ENCODE data around the gene CCDC107.

CCDC107 gene

DNA sequence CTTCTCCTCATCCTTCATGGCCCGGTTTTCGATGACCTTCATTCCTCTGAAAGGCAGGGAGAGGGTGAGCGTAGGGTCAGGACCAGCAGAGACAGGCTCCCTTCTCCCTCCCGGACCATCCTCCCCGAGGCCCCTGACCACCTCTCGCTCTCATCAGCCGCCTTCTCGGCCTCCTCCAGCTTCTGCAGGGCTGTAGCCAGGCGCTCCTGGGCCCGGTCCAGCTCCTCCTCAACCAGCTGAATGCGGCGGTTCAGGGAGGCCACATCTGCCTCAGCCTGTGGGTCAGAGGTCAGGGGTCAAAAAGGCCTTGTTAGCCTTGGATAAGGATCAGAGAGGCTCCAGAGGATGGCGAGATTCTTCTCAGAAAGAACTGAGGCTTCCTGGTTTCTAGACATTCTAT, 27.4 kb downstream of the CCDC107 start:
- no peaks in the 10 kb centered on the region for H3K9me2 ChIP-seq (ENCODE audit: low read depth, low read length)

DNA sequence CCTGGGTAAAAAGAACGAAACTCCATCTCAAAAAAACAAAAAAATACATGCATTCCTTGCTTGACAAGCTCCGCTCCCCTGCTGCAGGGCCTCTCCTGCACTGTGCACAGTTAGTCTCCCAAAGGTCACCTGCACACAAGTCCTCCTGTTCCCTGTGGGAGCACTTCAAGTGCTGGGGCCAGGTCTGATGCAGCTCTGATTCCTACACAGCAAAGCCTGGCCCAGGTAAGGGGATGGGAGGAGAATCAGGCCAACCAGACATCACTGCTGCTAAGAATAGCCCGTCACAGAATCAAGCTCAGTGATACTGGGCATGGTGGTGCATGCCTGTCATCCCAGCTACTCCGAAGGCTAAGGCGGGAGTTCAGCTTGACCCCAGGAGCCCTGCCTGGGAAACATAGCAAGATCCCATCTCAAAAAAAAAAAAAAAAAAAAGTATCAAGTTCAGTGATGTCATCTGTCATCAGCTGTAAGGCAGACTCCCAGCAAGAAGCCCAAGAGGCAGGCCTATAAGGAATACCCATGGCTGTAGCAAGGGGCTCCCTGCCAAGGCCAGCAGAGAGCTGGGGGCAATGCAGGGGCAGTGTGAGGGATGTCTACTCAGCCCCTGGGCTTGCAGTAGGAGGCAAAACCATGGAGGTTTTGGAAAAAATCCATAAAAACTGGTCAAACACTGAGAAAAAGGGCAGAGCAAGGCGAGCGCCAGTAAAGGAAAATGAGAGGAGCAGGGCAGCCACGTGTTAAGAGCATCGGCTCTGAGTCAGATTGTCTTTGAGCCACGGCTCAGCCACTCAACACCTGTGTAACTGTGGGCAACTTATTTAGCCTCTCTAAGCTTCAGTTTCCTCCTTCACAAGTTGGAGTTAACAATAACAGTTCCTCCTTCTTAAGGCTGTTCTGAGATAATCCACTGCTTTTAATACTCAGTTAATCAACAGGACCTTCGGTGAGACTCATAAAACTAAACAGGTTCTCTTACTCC, 28.4 kb downstream of the CCDC107 start:
- Histone ChIP-seq H4K20me1 (ENCODE audit: insufficient read depth, low read length) (no peaks in the 10 kb centered on the region), H3K79me2 (ENCODE audit: insufficient read depth, low read length) (no peaks in the 10 kb centered on the region), H3K4me2 (ENCODE audit: low read length) (peak overlapping the region; percentile 19; the same call in 1 of the 2 replicates), H3K27me3 (ENCODE audit: insufficient read depth, low read length) (no peaks in the 10 kb centered on the region; the same call in 1 of the 2 replicates), H3K4me1 (ENCODE audit: insufficient read depth, low read length, severe bottlenecking) (peaks cover 37% of the 10 kb centered on the region), H2AFZ (ENCODE audit: low read length) (no peak overlapping the region), H3K9ac (ENCODE audit: low read length) (no peak overlapping the region), H3K9me3 (ENCODE audit: low read length) (no peaks in the 10 kb centered on the region), H3K9me2 (ENCODE audit: low read depth, low read length) (no peaks in the 10 kb centered on the region), H3F3A (ENCODE audit: insufficient read depth, low read length) (no peaks in the 10 kb centered on the region), H3K4me3 (ENCODE audit: low read depth, low read length, poor library complexity, severe bottlenecking) (no peak overlapping the region), H3K27ac (ENCODE audit: low read depth, low read length, poor library complexity, severe bottlenecking) (no peak overlapping the region), H3K36me3 (ENCODE audit: insufficient read depth, low read length) (no peaks in the 10 kb centered on the region)
- no peak for TF ChIP-seq EZH2 (IDR thresholded peaks at IDR 0.05; ENCODE audit: borderline replicate concordance, low read length)
- TF ChIP-seq, protein P1, sequence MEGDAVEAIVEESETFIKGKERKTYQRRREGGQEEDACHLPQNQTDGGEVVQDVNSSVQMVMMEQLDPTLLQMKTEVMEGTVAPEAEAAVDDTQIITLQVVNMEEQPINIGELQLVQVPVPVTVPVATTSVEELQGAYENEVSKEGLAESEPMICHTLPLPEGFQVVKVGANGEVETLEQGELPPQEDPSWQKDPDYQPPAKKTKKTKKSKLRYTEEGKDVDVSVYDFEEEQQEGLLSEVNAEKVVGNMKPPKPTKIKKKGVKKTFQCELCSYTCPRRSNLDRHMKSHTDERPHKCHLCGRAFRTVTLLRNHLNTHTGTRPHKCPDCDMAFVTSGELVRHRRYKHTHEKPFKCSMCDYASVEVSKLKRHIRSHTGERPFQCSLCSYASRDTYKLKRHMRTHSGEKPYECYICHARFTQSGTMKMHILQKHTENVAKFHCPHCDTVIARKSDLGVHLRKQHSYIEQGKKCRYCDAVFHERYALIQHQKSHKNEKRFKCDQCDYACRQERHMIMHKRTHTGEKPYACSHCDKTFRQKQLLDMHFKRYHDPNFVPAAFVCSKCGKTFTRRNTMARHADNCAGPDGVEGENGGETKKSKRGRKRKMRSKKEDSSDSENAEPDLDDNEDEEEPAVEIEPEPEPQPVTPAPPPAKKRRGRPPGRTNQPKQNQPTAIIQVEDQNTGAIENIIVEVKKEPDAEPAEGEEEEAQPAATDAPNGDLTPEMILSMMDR (IDR thresholded peaks at IDR 0.05; ENCODE audit: low read length), result no peak

More for the DNA sequence above, 27.4 kb downstream of the CCDC107 start:
- Histone ChIP-seq H3K4me1 (ENCODE audit: insufficient read depth, low read length, severe bottlenecking) (peaks cover 34% of the 10 kb centered on the region), H3K27ac (ENCODE audit: low read depth, low read length, poor library complexity, severe bottlenecking) (no peak overlapping the region), H3K9ac (ENCODE audit: low read length) (no peak overlapping the region), H2AFZ (ENCODE audit: low read length) (no peak overlapping the region), H3K4me3 (ENCODE audit: low read depth, low read length, poor library complexity, severe bottlenecking) (no peak overlapping the region), H3K27me3 (ENCODE audit: insufficient read depth, low read length) (no peaks in the 10 kb centered on the region; the same call in 1 of the 2 replicates), H3K4me2 (ENCODE audit: low read length) (no peak overlapping the region), H3K79me2 (ENCODE audit: insufficient read depth, low read length) (no peaks in the 10 kb centered on the region), H3K36me3 (ENCODE audit: insufficient read depth, low read length) (no peaks in the 10 kb centered on the region), H3K9me3 (ENCODE audit: low read length) (no peaks in the 10 kb centered on the region), H3F3A (ENCODE audit: insufficient read depth, low read length) (no peaks in the 10 kb centered on the region), H4K20me1 (ENCODE audit: insufficient read depth, low read length) (no peaks in the 10 kb centered on the region)
- no peak for TF ChIP-seq EZH2 (IDR thresholded peaks at IDR 0.05; ENCODE audit: borderline replicate concordance, low read length)
- TF ChIP-seq, protein P1 (IDR thresholded peaks at IDR 0.05; ENCODE audit: low read length), result no peak

GRCh38 chr9:35687306-35687705, 29.2 kb downstream of the CCDC107 start:
- Histone ChIP-seq H3K4me2 (ENCODE audit: low read length) (no peak overlapping the region; the same call in 1 of the 2 replicates), H3K4me1 (ENCODE audit: insufficient read depth, low read length, severe bottlenecking) (peaks cover 37% of the 10 kb centered on the region), H3F3A (ENCODE audit: insufficient read depth, low read length) (0 out of 2 replicates have a peak, but pooled peaks cover under 1% of the 10 kb centered on the region), H3K4me3 (ENCODE audit: low read depth, low read length, poor library complexity, severe bottlenecking) (no peak overlapping the region), H3K36me3 (ENCODE audit: insufficient read depth, low read length) (no peaks in the 10 kb centered on the region), H3K9ac (ENCODE audit: low read length) (no peak overlapping the region), H2AFZ (ENCODE audit: low read length) (no peak overlapping the region), H3K9me2 (ENCODE audit: low read depth, low read length) (no peaks in the 10 kb centered on the region), H4K20me1 (ENCODE audit: insufficient read depth, low read length) (no peaks in the 10 kb centered on the region), H3K27ac (ENCODE audit: low read depth, low read length, poor library complexity, severe bottlenecking) (no peak overlapping the region), H3K9me3 (ENCODE audit: low read length) (no peaks in the 10 kb centered on the region), H3K79me2 (ENCODE audit: insufficient read depth, low read length) (no peaks in the 10 kb centered on the region), H3K27me3 (ENCODE audit: insufficient read depth, low read length) (no peaks in the 10 kb centered on the region; the same call in 1 of the 2 replicates)
- TF ChIP-seq, protein P1 (IDR thresholded peaks at IDR 0.05; ENCODE audit: low read length), result no peak
- no peak for TF ChIP-seq EZH2 (IDR thresholded peaks at IDR 0.05; ENCODE audit: borderline replicate concordance, low read length)

All from OCI-LY1 (cell line).